Prostate gland (tissue), 2 donors: ENCODE data around the gene MYBBP1A.

ENCODE experiments used
- POLR2A ChIP-seq: fragments of 450-650 bp; IDR thresholded peaks from one replicate; pipeline ENCODE4 v1.6.1; 2016; ENCODE audit warnings: antibody characterized with exemption, mild to moderate bottlenecking
- POLR2AphosphoS5 ChIP-seq: sonication (generic); formaldehyde crosslinking; IDR thresholded peaks from one replicate; pipeline ENCODE4 v1.6.1; 2017; ENCODE audit warnings: antibody characterized with exemption
- TF ChIP-seq, protein P1 (sequence below), 4 experiments: fragments of 200-600 bp in 2 of 4; fragments of 450-650 bp in 2 of 4; sonication (generic) in 2 of 4; IDR thresholded peaks; 1 replicate in 3 of 4; 2 replicates in 1 of 4; pipeline ENCODE4 v1.5.1; 2016 to 2019; ENCODE audit warnings: antibody characterized with exemption in 4 of 4, mild to moderate bottlenecking in 2 of 4, moderate library complexity in 2 of 4

- TF ChIP-seq POLR2AphosphoS5, result no peak
- TF ChIP-seq, protein P1, sequence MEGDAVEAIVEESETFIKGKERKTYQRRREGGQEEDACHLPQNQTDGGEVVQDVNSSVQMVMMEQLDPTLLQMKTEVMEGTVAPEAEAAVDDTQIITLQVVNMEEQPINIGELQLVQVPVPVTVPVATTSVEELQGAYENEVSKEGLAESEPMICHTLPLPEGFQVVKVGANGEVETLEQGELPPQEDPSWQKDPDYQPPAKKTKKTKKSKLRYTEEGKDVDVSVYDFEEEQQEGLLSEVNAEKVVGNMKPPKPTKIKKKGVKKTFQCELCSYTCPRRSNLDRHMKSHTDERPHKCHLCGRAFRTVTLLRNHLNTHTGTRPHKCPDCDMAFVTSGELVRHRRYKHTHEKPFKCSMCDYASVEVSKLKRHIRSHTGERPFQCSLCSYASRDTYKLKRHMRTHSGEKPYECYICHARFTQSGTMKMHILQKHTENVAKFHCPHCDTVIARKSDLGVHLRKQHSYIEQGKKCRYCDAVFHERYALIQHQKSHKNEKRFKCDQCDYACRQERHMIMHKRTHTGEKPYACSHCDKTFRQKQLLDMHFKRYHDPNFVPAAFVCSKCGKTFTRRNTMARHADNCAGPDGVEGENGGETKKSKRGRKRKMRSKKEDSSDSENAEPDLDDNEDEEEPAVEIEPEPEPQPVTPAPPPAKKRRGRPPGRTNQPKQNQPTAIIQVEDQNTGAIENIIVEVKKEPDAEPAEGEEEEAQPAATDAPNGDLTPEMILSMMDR (IDR thresholded peaks at IDR 0.05), result no peak
- no peak for TF ChIP-seq POLR2A
Measured at GRCh38 chr17:4559966-4560365, 4.8 kb upstream of the MYBBP1A start.
